Measurements from ENCODE around the gene C9orf40.

C9orf40 gene

GRCh38 chr9:74942801-74943200, 9.9 kb downstream of the C9orf40 start:
- DNase-seq: no peak

GRCh38 chr9:74940600-74940999, 12.1 kb downstream of the C9orf40 start:
- no peak for DNase-seq

- no peak for DNase-seq
Observed at GRCh38 chr9:74935008-74935407, 17.7 kb downstream of the C9orf40 start.

GRCh38 chr9:74921737-74922136, 31.0 kb downstream of the C9orf40 start:
- no peak for DNase-seq

GRCh38 chr9:74920944-74921626, 31.6 kb downstream of the C9orf40 start:
- DNase-seq: no peak

GRCh38 chr9:74910036-74910435, 42.7 kb downstream of the C9orf40 start:
- DNase-seq: no peak

GRCh38 chr9:74908665-74909064, 44.0 kb downstream of the C9orf40 start:
- DNase-seq: no peak

GRCh38 chr9:74907085-74907484, 45.6 kb downstream of the C9orf40 start:
- DNase-seq: no peak

- DNase-seq: no peak
Observed at GRCh38 chr9:74901001-74901400, 51.7 kb downstream of the C9orf40 start.
